Midbrain (tissue), 1 donor: Measurements from ENCODE around the gene SFXN1.

Experiments
- DNase-seq: peaks from one replicate; lab custom pipeline; 2025; lab: John Stamatoyannopoulos, UW

Gene SFXN1

GRCh38 chr5:175466700-175467318, 11.6 kb upstream of the SFXN1 start:
- peak; percentile 4 for DNase-seq

DNA sequence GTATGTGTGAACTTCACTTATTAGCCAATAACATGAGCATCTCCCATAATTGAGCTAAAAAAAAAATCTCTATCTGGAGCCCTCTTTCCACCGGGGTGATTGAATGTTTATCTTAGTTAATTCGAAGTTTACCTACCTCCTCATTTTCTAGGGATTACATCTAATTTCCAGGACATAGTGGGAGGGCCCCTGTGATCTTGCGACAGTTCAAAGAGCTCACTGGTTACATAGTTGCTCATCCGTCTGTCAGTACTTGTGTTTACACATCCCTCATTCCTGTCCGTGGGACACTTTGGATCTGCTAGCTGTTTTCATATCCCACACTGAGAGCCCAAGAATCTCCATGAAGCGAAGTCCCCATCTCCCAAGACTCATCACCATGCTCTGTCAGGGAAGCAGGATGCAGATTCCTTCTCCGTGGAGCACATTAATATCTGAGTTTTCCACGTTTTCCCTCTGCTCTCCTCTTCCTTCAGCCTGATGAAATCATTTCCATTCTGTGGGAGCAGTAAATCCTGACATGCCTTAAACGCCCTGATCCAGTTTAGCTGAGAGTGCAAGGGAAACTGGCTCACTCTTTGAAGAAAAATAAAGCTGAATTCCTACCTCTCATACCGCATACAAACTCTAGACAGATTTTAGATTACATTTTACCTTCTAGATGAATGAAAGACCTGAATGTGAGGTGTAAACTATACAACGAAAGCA, 10.2 kb upstream of the SFXN1 start:
- DNase-seq, result no peak

DNA sequence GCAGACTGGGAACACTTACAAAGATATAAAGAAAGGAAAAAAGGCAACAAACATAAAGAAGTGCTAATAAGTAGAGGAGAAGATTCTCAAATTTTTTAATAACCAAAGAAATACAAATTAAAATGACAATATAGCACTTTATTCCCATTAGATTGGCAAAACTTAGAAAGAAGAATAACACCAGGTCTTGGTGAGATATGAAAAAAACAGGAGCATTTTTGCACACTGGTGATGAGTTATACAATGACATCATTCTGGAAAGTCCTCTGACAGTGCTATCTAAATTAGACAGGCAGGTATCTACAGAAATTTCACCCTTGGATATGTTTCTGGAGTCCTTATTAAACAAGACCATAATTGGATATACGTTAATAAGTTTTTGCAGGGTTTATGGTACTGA, 9.5 kb upstream of the SFXN1 start:
- no peak for DNase-seq

DNA sequence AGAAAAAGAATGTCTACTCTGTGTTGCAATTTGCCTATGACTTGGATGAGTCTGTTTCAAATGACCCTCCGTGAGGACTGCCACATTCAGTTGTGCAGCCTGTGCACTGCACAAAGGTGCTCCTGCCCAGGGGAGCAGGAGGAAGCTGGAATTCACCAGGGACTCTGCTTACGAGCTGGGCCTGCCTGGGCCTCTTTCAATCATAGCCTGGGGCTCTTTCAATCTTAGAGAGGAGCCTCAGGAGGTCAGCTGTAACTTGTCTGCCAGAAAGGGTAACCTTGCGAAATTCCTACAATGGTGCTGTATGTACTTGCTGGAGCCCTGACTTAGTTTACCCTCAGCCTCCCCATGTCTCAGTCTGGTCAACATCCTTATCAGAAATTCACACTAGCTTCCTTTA, 8.4 kb upstream of the SFXN1 start:
- DNase-seq, result no peak

DNA sequence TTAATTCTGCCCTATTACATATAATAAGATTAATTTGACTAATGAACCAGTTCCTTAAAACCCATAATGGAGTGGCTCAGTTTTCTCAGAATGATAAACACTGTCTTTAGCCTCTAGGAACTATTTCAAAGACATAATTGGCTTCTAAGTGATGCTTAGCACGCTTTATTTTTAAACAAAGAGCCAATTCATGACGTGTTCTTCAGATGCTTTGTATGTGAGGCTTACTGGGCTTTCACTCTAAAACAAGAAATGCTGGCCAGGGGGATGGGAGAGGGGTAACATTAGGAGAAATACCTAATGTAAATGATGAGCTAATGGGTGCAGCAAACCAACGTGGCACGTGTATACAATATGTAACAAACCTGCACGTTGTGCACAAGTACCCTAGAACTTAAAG, 7.6 kb upstream of the SFXN1 start:
- DNase-seq, result peak; percentile 73

DNA sequence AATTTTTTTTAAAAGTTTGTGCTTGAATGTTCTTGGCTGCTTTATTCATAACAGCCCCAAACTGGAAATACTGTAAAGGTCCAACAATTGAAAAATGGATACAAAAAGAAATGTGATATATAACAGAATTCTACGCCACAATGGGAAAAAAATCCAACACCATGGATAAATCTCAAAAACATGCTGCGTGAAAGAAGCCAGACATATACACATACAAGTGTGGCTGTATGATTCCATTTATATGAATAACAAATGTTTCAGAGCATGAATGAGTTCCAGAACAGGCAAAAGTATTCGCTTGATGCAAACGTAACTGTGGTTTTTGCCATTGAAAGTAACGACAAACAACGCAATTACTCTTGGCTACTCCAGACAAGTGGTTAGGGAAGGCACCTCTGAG, 7.2 kb upstream of the SFXN1 start:
- DNase-seq, result no peak

DNA sequence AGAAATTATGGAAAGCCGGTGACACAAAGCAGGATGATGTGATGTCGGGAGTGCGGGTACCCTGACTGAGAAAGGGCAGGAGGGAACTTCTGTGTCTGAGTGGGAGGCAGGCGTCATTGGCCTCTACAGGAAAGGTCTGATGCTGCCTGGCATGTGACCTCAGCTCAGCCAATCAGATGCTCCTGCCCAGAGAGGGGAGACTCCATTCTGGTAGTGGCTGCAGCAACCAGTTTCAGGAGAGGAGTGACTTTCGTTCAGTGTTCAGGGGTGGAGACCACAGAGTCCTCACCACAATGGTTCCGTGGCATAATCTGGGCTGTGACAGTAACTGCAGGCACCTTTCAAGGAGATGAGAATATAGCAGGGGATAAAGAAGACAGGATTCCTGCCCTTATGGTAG, 6.7 kb upstream of the SFXN1 start:
- no peak for DNase-seq

GRCh38 chr5:175472378-175472777, 6.0 kb upstream of the SFXN1 start:
- no peak for DNase-seq

GRCh38 chr5:175475248-175475647, 3.1 kb upstream of the SFXN1 start:
- DNase-seq, result no peak

DNA sequence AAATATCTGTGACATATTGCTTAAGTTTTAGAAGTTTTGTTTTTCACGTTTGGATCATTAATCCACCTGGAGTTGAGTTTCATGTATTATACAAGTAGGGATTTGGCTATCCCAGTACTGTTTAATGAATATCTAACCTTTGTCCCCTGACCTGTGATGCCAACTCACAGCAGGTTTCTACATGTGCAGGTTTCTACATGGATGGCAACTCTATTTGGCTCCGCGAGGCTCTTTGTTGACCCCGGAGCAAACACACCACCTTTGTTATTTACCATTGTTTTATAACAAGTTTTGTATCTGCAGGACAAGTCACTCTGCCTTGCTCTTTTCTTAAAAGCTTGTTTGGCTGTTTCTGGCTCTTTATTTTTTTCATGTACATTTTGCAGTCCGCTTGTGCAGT, 920 bp upstream of the SFXN1 start:
- no peak for DNase-seq

DNA sequence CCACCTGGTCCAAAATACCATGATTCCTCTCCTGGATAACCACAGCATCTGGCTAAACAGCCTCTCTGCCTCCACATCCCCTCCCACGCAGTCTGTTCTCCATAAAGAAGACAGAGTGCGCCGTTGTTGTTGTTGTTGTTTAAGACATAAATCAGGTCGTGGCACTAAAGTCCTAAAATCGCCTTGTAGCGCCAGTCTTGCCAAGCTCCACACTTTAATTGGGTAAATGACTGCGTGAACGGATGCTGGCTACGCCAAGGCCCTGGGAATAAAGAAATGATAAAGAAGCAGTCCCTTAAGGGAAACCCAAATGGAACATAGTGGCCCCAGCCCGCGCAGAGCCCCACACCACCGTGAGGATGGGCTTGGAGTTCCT, 364 bp upstream of the SFXN1 start:
- no peak for DNase-seq

GRCh38 chr5:175479125-175479881, 943 bp downstream of the SFXN1 start:
- no peak for DNase-seq

DNA sequence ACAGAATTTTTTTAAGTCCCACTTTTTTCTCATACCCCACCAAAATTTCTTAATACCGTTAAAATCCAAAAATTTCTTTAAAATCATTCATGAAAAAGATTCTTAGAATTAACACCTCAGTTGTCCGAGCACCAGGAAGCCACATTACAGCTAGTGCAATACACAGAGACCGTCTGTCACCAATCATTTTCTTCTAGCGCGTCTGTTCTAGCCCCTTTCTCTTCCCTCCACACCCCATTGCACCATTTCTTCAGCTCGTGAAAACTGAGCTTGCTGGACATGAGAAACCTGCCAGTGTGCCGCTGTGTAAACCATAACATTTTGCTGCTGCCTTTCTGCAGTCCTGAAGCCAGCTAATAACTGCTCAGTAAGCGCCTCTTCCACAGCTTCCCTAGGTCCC, 5.0 kb downstream of the SFXN1 start:
- DNase-seq, result no peak

GRCh38 chr5:175484322-175484721, 6.0 kb downstream of the SFXN1 start:
- no peak for DNase-seq

GRCh38 chr5:175484829-175485228, 6.5 kb downstream of the SFXN1 start:
- DNase-seq, result no peak

- DNase-seq, result no peak
These were observed 7.3 kb downstream of the SFXN1 start for GRCh38 chr5:175485631-175486030.

- DNase-seq, result no peak
These were observed 9.3 kb downstream of the SFXN1 start for GRCh38 chr5:175487514-175488222.

DNA sequence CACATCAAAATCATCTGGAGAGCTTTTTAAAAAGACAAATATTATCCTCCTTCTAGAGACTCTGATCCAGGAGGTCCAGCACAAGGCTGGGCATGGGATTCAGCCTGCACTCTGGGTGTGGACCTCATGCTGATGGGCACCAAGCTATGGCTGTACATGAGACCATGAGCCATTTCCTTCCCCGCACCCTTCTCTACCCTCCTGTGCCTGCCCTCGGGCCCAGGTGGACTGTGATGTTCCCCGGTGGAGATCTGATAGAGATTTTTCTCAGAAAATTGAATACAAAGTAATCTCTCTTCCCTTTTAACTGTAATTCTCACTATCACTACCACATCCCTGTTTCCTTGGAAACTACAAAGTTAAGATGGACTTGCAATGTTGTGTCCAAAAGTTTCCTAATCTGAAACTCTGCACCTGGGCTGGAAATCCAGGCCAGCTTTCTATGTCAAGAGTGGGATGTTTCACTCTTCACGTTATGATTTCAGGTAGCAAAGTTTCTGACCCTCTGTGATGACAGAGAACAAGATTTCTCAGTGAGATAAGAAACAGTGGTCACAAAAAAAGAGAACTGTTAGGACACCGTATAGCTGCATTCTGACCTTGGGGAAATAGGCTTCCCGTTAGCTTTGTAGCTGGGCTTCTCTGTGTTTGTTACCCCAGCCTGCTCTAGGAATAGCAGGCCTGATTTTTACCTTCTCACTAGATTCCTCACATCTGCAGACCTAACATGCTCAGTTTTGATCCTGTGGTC, 11.5 kb downstream of the SFXN1 start:
- no peak for DNase-seq

- no peak for DNase-seq
These were observed 12.9 kb downstream of the SFXN1 start for GRCh38 chr5:175491223-175491622.

- no peak for DNase-seq
These were observed 14.9 kb downstream of the SFXN1 start for GRCh38 chr5:175493260-175493659.

GRCh38 chr5:175493726-175494125, 15.4 kb downstream of the SFXN1 start:
- DNase-seq, result no peak
